Choroid plexus epithelial cell (primary cell): ENCODE data around the gene MOB4.
A peak's percentile ranks its signal among the peaks of the same experiment; 100 is the strongest.

Experiments used
- DNase-seq: peaks from one replicate; pipeline ENCODE4 v3.0.0-alpha.2; 2010; ENCODE audit warnings: low read depth
- H3K4me3 ChIP-seq: 2 replicates; pipeline ENCODE4 v1.5.1; 2011; ENCODE audit warnings: low read depth, mild to moderate bottlenecking, control low read depth, low read length, moderate library complexity
- CTCF ChIP-seq: conservative IDR thresholded peaks from 2 replicates; pipeline ENCODE4 v1.5.1; 2011; ENCODE audit warnings: low read depth, mild to moderate bottlenecking, control low read depth, inconsistent platforms, low read length, moderate library complexity

The MOB4 gene

GRCh38 chr2:197591339-197592072 lies 75.6 kb downstream of the MOB4 start:
- H3K4me3 ChIP-seq = no peak overlapping the region
- TF ChIP-seq CTCF = no peak
- no peak for DNase-seq

GRCh38 chr2:197596766-197597165 lies 80.9 kb downstream of the MOB4 start:
- no peak overlapping the region for H3K4me3 ChIP-seq
- no peak for TF ChIP-seq CTCF
- no peak for DNase-seq

GRCh38 chr2:197597166-197597565 lies 81.3 kb downstream of the MOB4 start:
- TF ChIP-seq CTCF = no peak
- no peak overlapping the region for H3K4me3 ChIP-seq
- DNase-seq = no peak

GRCh38 chr2:197598450-197598849 lies 82.6 kb downstream of the MOB4 start:
- TF ChIP-seq CTCF = no peak
- DNase-seq = no peak

GRCh38 chr2:197599285-197599965 lies 83.6 kb downstream of the MOB4 start:
- DNase-seq = peak; percentile 77
- peak; percentile 62 for TF ChIP-seq CTCF
- H3K4me3 ChIP-seq = no peak overlapping the region

More at GRCh38 chr2:197598450-197598849, 82.6 kb downstream of the MOB4 start:
- no peak overlapping the region for H3K4me3 ChIP-seq

- no peak overlapping the region for H3K4me3 ChIP-seq
- no peak for DNase-seq
- no peak for TF ChIP-seq CTCF
Observed at GRCh38 chr2:197600306-197600705, 84.4 kb downstream of the MOB4 start.

- no peak for TF ChIP-seq CTCF
- no peak overlapping the region for H3K4me3 ChIP-seq
Observed at GRCh38 chr2:197601726-197602125, 85.9 kb downstream of the MOB4 start.

More at GRCh38 chr2:197601726-197602125, 85.9 kb downstream of the MOB4 start:
- DNase-seq = no peak
